Lower leg skin (tissue), 4 donors: ENCODE data around the gene NLRP13. TPM values are rescaled to one million over a fixed set of nuclear protein-coding genes. Genes with fewer than 3 reads are reported as not detected.
"Not testable (repeated sequence)": the region's sequence is repeated elsewhere in the genome, so short reads cannot be mapped to it uniquely, and the experiment has no call there.

Experiments
- DNase-seq, 2 donors: peaks; one replicate each; pipeline ENCODE4 v3.0.0-alpha.2; 2019; ENCODE audit warnings: low spot score in 2 of 2
- H3K4me3 ChIP-seq: fragments of 200-600 bp; sonication (generic); 2 replicates; pipeline ENCODE4 v1.5.1; 2017; ENCODE audit warnings: mild to moderate bottlenecking, low read depth; ENCODE audit not compliant: poor library complexity, severe bottlenecking
- CTCF ChIP-seq, 3 donors: fragments of 450-650 bp; IDR thresholded peaks; one replicate each; pipeline ENCODE4 v1.5.1; 2016; ENCODE audit warnings: antibody characterized with exemption in 3 of 3, mild to moderate bottlenecking in 3 of 3, moderate library complexity in 2 of 3
- POLR2A ChIP-seq, 2 donors: fragments of 450-650 bp; IDR thresholded peaks; one replicate each; pipeline ENCODE4 v1.6.1; 2016 to 2017; ENCODE audit warnings: antibody characterized with exemption in 2 of 2, mild to moderate bottlenecking in 1 of 2, moderate library complexity in 1 of 2
- WGBS, 2 donors: methylation state at CpG; one replicate each; pipeline ENCODE4 v1.1.5; 2018; 5-methylcytosine and 5-hydroxymethylcytosine counted together
- intact Hi-C: fragments of 100-400 bp; cut with DNase I; formaldehyde crosslinking; loops from one replicate; pipeline ENCODE4 v1.15.0; 2023; ENCODE audit warnings: low total_unique reads
- total RNA-seq, 4 donors: library from RNA; depleted of rRNA; stranded (reverse); fragments of >200 nt; gene quantifications; one replicate each; pipeline ENCODE4 v1.1.0, GENCODE V29; 2016

Gene NLRP13
- total RNA-seq, 4 donors from 2014 or later, result 0.07 TPM; not detected in 3

GRCh38 chr19:55956431-55956830, 24.3 kb upstream of the NLRP13 start:
- intact Hi-C loops, result no loop called here
- no peak for TF ChIP-seq POLR2A (IDR thresholded peaks at IDR 0.05)
- no peak for TF ChIP-seq CTCF (IDR thresholded peaks at IDR 0.05)
- 85 to 95% methylated on average over 7 of the region's 7 CpGs for WGBS, 2 donors
- peak in 1 of 2 donors; percentile 49 for DNase-seq
- no peak overlapping the region for H3K4me3 ChIP-seq

- peak in 1 of 2 donors; percentile 15 for DNase-seq
- H3K4me3 ChIP-seq, intact Hi-C loops: not testable (repeated sequence)
- 91 to 92% methylated on average over 19 of the region's 19 CpGs for WGBS, 2 donors
Observed at GRCh38 chr19:55950566-55950965, 18.4 kb upstream of the NLRP13 start.

- H3K4me3 ChIP-seq, result no peak within 1 kb of the TSS
- WGBS, 2 donors, result 80 to 84% methylated on average over 8 of the region's 8 CpGs
- no peak for DNase-seq
- intact Hi-C loops, result no loop called here
- TF ChIP-seq POLR2A (IDR thresholded peaks at IDR 0.05) (no peak), CTCF (IDR thresholded peaks at IDR 0.05) (no peak)
Observed at GRCh38 chr19:55947532-55947931, 15.4 kb upstream of the NLRP13 start, which contains the start of gene NLRP8. TSS of gene NLRP8 (plus strand) at chr19:55947832.

GRCh38 chr19:55940306-55940705, 8.2 kb upstream of the NLRP13 start:
- no peak overlapping the region for H3K4me3 ChIP-seq
- TF ChIP-seq CTCF (IDR thresholded peaks at IDR 0.05) (no peak), POLR2A (IDR thresholded peaks at IDR 0.05) (no peak)
- 88 to 90% methylated on average over 11 of the region's 11 CpGs for WGBS, 2 donors
- intact Hi-C loops, result no loop called here
- peak in 1 of 2 donors; percentile 39 for DNase-seq

- 71 to 73% methylated on average over 7 of the region's 7 CpGs for WGBS, 2 donors
- TF ChIP-seq CTCF (IDR thresholded peaks at IDR 0.05) (no peak), POLR2A (IDR thresholded peaks at IDR 0.05) (no peak)
- H3K4me3 ChIP-seq, result no peak overlapping the region
- peak in 1 of 2 donors; percentile 67 for DNase-seq
- intact Hi-C loops, result no loop called here
Observed at GRCh38 chr19:55939206-55939605, 7.1 kb upstream of the NLRP13 start.

GRCh38 chr19:55935206-55935605, 3.1 kb upstream of the NLRP13 start:
- TF ChIP-seq CTCF (IDR thresholded peaks at IDR 0.05) (no peak), POLR2A (IDR thresholded peaks at IDR 0.05) (no peak)
- no peak for DNase-seq
- intact Hi-C loops, result no loop called here
- no peak overlapping the region for H3K4me3 ChIP-seq
- 66 to 74% methylated on average over 9 of the region's 9 CpGs for WGBS, 2 donors
